ENCODE data around the gene TARBP2.

Gene TARBP2, protein sequence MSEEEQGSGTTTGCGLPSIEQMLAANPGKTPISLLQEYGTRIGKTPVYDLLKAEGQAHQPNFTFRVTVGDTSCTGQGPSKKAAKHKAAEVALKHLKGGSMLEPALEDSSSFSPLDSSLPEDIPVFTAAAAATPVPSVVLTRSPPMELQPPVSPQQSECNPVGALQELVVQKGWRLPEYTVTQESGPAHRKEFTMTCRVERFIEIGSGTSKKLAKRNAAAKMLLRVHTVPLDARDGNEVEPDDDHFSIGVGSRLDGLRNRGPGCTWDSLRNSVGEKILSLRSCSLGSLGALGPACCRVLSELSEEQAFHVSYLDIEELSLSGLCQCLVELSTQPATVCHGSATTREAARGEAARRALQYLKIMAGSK

GRCh38 chr12:53500776-53501614, at the start of gene TARBP2:
TARBP2 (plus strand) TSS chr12:53501283; CDS start chr12:53501409, 126 bp downstream.
- peak; percentile 100 for DNase-seq

DNA sequence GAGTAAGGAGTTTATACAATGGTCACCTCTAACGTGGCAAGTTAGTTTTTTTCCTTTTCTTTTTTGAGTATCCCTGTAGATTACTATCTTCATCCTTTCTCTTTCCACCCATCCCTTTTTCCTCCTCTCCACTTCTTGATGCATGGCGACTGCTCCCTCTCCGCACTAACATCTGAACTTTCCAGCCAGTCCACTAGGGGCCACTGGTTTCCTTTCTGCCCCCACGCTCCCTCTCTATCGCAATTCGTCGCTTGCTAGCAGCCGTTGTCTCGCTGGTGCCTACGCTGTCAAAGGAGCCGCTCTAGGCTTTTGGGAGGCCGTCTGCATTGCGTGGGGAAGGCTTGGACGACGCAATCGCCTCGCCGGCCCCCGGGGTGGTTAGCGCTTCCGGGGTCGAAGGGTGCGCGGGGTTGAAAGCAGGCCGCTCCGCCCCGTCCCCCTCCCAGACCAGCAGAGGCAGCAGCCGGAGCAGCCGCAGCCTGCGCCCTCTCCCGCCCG, 49.4 kb upstream of the TARBP2 start, which contains the start of gene PCBP2:
Gene PCBP2, plus strand, starts transcription at position 442 of the 498 bp plus-strand sequence. CDS start 2,699 bp downstream, outside the sequence.
- peak; percentile 99 for DNase-seq

GRCh38 chr12:53452159-53453077, 48.7 kb upstream of the TARBP2 start:
- DNase-seq = peak; percentile 84

- no peak for DNase-seq
These were observed 47.0 kb upstream of the TARBP2 start for GRCh38 chr12:53453953-53454640.

DNA sequence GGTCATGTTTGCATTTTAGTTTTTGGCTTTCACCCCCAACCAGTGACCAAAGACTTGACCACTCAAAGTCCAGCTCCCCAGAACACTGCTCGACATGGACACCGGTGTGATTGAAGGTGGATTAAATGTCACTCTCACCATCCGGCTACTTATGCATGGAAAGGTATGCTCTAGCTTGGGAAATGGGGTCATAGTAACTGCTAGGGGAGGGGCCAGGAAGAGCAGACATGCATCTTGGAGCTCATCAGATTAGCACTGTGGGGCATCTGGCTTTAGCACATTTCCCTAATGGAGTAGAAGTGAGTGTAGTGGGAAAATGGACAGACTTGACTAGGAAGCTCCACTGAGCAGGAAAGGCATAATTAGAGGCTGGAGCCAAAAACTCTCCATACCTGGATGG, 46.4 kb upstream of the TARBP2 start:
- no peak for DNase-seq

DNA sequence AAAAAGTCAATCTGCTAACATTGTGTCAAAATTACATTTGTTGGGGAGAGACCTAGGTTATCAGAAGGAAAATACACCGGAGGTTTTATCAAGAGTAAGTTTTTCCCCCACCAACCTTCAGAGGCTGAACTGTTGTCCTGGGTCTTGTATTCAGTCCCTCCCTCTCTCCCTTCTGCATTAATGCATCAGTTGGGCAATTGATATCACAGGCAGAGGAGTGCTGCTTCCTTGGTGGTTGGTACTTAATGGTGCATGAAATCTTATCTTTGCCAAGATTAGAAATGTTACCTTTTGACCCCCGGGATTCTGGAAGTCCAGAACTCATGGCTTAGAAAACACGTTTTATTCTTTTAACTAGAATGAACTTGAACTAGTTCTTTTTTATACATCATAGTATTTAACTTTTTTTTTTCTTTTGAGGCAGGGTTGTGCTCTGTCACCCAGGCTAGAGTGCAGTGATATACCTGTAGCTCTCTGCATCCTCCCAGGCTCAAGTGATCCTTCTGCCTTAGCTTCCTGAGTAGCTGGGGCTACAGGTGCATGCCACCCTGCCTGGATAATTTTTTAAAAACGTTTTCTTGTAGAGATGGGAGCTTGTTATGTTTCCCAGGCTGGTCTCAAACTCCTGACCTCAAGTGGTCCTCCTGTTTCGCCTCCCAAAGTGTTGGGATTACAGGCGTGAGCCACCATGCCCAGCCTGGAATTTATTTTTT, 44.3 kb upstream of the TARBP2 start:
- no peak for DNase-seq

DNA sequence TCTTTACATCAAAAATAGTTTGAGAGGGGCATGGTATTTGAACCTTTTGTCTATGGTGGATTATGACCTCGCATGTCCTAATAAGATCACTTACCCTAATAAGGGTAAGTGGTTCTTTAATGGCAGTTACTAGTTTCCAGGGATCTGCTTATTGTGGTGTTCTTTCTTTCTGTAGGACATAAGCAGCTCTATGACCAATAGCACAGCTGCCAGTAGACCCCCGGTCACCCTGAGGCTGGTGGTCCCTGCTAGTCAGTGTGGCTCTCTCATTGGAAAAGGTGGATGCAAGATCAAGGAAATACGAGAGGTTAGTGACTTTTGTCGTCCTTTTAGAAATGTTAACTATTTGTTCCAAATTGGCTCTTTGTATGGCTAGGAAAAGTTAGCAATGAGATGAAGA, 42.0 kb upstream of the TARBP2 start:
- no peak for DNase-seq

GRCh38 chr12:53461059-53461458, 40.0 kb upstream of the TARBP2 start:
- DNase-seq = no peak

DNA sequence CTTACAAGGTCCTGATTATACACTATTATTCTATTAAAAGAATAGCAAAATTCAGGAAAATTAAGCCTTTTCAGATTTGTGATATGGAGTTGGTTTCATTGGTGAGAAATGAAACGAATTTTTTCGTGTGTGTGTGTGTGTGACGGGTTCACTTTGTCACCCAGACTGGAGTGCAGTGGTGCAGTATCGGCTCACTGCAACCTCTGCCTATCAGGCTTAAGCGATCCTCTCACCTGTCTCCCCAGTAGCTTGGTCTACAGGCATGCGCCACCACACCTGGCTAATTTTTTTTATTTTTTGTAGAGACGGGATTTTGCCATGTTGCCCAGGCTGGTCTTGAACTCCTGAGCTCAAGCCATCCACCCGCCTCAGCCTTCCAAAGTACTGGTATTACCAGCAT, 39.5 kb upstream of the TARBP2 start:
- no peak for DNase-seq

GRCh38 chr12:53462935-53463334, 38.1 kb upstream of the TARBP2 start:
- DNase-seq = no peak

GRCh38 chr12:53463802-53464560, 37.1 kb upstream of the TARBP2 start:
- no peak for DNase-seq

- no peak for DNase-seq
These were observed 36.2 kb upstream of the TARBP2 start for GRCh38 chr12:53464685-53465418.

- no peak for DNase-seq
These were observed 35.4 kb upstream of the TARBP2 start for GRCh38 chr12:53465679-53466078.

DNA sequence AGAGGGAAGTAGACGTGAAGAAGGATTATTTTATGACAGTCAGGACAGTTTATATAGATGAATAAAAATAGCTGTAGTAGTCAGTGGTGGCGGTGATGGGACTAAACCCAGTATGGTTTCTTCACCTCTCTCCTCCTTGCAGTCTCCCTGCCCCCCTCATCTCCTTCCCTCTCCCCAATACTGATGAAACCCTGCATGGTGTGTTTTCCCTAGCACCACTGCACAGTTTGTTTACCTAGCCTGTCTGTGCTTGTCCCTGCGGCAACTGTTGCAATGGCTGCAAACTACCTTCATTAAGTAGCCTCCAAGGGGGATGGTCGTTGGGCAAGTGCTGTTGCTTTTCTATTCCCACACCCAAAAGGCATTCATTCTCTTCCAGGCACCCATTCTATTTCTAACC, 34.4 kb upstream of the TARBP2 start:
- no peak for DNase-seq

DNA sequence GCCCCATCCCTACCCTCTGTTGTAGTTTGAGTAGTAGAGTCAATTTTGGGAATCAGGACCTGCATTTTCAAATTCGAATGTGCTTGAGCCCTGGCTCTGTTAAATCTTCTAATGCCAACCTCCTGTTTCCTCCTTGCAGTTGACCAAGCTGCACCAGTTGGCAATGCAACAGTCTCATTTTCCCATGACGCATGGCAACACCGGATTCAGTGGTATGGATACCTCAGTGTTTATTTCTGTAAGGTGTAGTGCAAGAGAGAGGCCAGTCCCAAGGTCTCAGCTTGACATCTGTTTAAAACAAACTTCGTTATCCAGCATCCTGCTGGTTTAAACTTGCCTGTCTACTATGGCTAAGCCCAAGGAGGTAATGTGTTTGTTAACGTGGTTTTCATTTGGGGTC, 34.0 kb upstream of the TARBP2 start:
- no peak for DNase-seq

DNA sequence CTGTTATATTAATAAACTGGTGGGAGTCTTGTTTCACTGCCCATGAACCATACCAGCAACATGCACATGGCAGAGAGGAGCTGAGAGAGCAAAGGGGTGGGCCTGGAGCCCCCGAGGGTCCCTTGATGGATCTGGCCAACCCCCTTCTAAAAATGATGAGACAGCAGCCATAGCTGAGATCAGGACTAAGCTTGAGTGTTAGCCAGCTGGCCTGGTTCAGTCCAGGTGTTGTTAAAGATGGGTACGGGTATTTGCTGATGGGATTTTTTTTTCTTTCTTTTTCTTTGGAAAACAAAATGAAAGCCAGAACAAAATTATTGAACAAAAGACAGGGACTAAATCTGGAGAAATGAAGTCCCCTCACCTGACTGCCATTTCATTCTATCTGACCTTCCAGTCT, 33.2 kb upstream of the TARBP2 start:
- no peak for DNase-seq

DNA sequence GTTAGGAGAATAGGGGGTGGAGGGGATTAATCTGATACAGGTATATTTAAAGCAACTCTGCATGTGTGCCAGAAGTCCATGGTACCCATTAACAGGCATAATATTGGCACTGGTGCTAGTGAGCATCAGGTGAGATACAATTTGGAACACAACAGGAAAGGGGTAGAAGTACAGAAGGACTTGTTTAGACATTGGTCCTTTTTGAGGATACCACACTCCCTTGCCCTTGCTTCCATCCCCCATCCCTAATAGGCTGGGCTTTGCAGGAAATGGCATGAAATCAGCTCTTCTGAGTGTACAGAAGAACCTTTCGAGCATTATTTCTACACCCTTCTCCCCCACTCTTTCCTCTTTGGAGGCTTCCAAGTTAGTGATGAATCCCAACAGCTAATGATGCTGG, 32.8 kb upstream of the TARBP2 start:
- no peak for DNase-seq

GRCh38 chr12:53472056-53472582, 29.0 kb upstream of the TARBP2 start:
- DNase-seq = no peak

- DNase-seq = no peak
These were observed 27.0 kb upstream of the TARBP2 start for GRCh38 chr12:53474077-53474476.

GRCh38 chr12:53474819-53475218, 26.3 kb upstream of the TARBP2 start:
- DNase-seq = peak; percentile 23
